Mammary epithelial cell (primary cell): Measurements from ENCODE around the gene CERS1.

Experiments
- CTCF ChIP-seq, 2 donors: IDR thresholded peaks in 1 of 2; conservative IDR thresholded peaks in 1 of 2; 2 replicates each; pipeline ENCODE4 v1.5.1; 2011 to 2012; ENCODE audit warnings: inconsistent platforms in 2 of 2, low read length in 2 of 2, mild to moderate bottlenecking in 2 of 2, control low read depth in 1 of 2, low read depth in 1 of 2; ENCODE audit not compliant: insufficient read depth in 1 of 2; ENCODE audit errors: extremely low read depth in 1 of 2
- EZH2 ChIP-seq: IDR thresholded peaks from 2 replicates; pipeline ENCODE4 v1.6.1; 2012; ENCODE audit warnings: low read length, inconsistent platforms, borderline replicate concordance

- no peak for TF ChIP-seq CTCF (conservative IDR thresholded peaks at IDR 0.05 in 1 of 2, IDR thresholded peaks at IDR 0.05 in 1 of 2; ENCODE audit: extremely low read depth in 1 of 2, insufficient read depth in 1 of 2, low read depth in 1 of 2, low read length in 2 of 2)
- TF ChIP-seq EZH2 = no peak
Measured at GRCh38 chr19:18831524-18832305, 64.2 kb downstream of the CERS1 start, which contains the start of gene UPF1.
